DMS 273 treated with DMSO at 0.1 percent for 48 hours (cell line): Measurements from ENCODE around the gene RBM4.
"Not testable (repeated sequence)": the region's sequence is repeated elsewhere in the genome, so short reads cannot be mapped to it uniquely, and the experiment has no call there.

Experiments used
- DNase-seq: peaks from one replicate; lab custom pipeline; 2025; lab: John Stamatoyannopoulos, UW

RBM4 gene, protein sequence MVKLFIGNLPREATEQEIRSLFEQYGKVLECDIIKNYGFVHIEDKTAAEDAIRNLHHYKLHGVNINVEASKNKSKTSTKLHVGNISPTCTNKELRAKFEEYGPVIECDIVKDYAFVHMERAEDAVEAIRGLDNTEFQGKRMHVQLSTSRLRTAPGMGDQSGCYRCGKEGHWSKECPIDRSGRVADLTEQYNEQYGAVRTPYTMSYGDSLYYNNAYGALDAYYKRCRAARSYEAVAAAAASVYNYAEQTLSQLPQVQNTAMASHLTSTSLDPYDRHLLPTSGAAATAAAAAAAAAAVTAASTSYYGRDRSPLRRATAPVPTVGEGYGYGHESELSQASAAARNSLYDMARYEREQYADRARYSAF

DNA sequence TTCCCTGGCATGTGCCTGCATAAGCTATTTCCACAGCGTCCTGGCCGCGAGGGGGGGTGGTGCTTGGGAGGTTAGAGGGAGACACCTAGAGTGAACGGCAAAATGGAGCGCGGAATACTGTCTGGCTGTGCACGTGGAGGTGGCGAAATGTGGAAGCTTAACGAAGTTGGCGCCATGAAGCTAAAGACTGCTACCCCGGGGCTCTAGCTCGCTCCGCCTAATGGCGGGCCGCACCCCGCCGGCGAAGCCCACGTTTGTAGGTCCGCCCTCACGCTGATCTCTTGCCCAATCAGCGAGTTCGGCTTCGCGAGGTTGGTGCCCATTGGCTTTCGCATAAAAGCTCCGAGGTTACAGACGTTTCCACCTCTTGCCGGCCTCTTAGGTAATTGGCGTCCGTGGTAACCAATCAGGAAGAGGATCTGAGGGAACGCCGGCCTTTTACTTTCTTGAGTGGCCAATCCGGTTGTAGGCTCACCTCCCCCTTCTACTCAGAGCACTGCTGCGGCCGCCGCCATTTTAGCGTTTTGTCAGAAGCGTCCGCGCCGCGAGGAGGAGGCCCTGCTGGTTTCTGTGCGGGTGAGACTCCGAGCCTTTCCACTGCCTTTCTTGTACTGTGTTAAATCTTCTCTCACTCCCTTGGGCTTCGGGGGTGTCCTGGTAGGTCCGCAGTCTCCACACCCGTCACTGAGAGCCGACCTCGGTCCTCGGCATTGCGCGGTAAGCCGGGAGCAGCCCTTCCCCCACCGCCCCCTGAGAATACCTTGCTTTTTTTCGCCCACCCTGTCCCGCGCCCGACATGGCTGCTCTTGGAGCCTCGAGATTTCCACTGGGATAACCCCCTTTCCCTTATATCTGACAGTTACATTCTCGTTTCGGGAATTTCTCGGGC is at the start of gene RBM4:
TSS of gene RBM4 (plus strand) at position 527 of the 889 bp plus-strand sequence. CDS start 1,009 bp downstream, outside the sequence.
- peak; percentile 98 for DNase-seq

DNA sequence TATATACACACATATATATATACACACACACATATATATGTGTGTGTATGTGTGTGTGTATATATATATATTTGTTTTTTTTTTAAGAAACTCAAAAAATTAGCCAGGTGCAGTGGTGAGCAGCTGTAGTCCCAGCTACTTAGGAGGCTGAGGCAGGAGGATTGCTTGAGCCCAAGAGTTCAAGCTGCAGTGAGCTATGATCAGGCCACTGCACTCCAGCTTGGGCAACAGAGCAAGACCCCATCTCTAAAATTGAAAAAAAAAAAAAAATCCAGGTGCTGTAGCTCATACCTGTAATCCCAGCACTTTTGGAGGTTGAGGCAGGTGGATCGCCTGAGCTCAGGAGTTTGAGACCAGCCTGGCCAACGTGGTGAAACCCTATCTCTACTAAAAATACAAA is 49.2 kb upstream of the RBM4 start:
- DNase-seq = not testable (repeated sequence)

DNA sequence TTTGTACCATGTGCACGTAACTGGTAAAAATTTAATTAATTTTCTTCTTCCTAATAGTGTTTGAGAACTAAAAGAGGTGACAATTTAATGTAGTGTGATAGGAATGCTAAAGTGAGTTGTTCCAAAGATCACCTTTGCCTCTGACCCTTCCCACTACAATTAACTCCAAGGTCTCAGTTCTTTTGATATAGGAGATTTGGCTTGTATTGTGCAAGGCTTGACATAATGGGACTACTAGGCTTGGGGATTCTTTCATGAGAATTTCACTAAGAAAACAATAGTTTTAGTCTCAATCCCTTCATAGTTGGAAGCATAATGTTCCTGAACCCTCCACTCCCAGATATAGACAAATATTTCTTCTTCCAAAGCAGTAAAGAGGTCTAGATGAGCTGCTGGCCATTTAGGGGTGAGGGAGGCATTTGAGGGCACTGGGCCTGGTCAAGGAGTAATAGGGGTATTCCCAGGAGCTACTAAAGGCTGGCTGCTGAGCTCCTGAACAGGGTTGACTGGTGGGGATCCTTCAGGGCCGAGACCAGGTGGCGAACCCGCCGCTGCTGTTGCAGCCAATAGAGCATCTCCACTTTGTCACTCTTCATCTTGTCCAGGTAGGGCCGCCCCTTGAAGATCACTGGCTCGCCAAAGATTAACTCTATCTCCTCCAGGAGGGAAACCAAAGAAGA is 48.4 kb upstream of the RBM4 start:
- DNase-seq = no peak

DNA sequence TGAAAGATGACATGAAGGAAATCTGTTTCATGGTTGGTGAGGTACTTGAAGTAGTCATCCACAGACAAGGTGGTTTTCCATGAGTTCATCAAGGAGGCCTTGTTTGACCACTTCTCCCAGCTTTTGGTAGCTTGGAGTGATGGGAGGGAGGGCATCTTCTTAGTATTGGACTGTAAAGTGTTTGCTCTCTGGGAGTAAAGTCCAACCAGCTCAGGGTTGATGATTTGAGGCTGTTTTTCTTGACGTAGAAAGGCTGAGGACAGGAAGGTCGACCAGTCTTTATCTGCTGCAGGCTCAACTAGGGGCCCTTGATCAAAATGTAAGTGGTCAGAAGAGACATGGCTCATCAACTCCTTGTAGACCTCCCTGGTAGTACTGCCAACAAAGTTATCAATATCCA is 47.3 kb upstream of the RBM4 start:
- DNase-seq = no peak

DNA sequence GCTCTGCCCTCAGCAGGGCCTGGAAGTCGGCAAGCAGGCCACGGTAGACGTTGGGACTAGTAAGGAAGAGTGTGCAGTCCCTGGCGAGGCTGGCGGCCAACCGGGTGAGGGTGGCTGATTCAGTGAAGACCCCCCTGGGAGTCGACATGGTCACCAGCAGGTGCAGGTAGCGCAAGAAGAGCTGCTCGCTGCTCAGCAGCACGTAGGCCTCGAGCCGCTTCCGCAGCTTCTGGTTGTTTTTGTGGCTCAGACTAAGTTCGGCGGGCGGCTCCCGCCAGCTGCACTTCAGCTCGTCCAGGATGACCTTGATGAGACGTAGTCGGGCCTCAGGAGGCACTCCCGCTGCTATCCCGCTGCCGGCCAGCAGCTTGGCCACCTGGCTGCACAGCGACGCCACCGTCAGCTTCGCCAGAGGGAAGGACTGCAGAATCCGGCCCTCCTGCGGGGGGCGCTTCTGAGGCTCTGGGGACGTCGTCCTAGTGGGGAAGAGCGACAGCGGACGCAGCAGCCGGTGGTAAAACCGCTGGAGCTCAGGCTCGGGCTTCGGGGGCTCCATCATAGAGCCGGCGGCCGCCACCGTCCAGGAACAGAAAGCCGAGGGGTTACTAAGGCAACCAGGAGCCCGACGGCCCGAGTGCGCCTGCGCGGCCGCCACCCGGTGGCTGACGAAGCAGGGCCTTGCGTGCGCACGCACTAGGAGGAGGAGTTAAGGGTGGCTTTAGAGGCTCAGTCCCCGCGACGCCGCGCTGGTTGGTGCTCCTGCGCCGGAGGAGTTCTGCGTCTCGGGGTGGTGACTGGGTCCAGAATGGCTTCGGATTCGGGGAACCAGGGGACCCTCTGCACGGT is 45.8 kb upstream of the RBM4 start, which contains the start of the genes CCDC87 and CCS:
TSS of gene CCDC87 (minus strand) at position 607 of the 846 bp plus-strand sequence. CDS start at position 559, 48 bp downstream.
TSS of gene CCS (plus strand) at position 729 of the 846 bp plus-strand sequence. CDS start at position 806, 77 bp downstream.
- DNase-seq = peak; percentile 81

DNA sequence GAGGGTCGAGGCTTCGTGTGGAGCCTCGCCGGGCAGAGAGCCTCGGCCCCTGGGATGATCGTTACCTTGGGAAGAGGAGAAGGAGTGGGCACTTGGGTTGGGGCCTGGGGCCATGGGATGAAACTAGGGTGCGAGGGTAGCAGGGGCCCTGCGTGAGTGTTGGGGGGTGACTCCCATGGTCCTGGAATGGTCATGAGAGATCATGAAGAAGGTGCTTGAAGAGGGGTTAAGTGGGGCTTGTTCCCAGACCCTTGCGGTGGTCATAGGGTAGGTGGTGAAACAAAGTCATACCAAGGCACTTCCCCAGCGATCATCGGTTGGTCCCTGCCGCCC is 45.2 kb upstream of the RBM4 start:
- DNase-seq = no peak

DNA sequence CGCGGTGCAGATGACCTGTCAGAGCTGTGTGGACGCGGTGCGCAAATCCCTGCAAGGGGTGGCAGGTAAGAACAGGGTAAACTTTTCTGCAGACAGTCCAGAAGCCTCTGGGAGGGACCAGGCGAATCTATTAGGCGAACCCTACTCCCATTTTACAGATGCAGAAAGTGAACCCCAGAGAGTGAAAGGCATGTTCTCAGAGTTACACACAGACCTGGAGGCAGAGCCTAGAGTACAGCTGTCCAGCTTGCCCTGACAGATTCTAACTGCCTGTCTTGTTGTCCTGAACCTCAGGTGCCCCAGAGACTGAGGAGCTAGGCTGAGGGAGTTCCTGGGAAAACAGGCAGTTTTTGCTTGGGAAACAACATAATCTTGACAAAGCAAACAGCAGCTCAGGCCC is 44.9 kb upstream of the RBM4 start:
- DNase-seq = no peak

DNA sequence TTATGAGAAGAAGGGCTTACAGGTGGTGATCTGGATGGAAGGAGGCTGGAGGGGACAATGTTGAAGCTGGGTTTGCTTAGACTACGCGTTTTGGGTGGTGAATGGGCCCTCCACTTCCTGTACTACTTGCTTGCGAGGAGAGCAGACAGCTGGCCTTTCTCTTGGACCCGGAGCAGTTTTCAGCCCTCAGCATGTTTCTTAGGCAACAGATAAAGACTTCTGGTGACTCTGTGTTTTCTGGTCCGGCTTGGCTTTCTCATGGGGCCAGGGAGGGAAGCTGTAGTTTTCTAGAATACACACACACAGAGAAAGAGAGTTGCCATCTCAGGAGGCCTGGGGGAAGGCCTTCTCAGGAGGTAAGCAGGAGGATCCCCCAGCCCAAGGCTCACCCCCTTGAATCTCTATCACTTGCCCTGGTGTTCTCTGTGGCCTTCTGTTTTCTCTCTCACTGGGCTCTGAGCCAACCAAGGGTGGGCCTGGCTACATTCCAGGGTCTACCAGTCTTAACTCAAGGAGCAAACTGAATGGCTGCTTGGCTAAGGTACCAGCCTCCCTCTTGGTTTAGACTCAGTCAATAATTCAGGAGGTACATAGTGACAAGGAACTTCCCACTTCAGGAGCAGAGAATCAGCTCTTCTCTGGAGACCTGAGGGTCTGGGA is 43.1 kb upstream of the RBM4 start:
- no peak for DNase-seq

DNA sequence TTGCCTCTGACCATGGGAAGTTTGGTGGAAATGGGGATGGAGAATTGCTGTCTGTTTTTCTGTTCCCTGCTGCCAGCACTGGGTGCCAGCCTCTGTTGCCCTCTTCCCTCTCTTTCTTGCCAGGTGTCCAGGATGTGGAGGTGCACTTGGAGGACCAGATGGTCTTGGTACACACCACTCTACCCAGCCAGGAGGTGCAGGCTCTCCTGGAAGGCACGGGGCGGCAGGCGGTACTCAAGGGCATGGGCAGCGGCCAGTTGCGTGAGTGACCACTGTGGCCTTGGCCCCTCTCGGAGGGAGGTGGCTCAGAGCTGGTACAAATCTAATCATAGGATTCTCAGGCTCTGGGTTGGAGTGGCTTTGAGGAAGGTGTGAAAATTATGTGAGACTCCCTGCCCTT is 39.5 kb upstream of the RBM4 start:
- no peak for DNase-seq

DNA sequence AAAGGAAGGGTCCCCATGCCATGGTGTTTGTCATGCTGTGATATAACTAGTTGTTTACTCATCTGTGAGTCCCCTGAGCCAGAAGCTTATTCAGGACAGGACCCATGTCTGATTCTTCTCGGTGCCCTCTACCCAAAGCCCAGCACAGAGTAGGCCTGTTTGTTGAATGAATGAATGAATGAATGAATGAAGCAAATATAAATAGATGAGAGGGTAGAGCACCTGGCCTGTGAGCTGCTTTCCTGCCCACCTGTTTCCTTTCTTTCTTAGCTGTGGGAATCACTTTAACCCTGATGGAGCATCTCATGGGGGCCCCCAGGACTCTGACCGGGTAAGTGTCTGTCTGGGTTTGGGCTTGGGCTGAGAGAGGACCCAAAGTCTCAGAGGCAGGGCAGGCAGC is 38.3 kb upstream of the RBM4 start:
- DNase-seq = no peak

DNA sequence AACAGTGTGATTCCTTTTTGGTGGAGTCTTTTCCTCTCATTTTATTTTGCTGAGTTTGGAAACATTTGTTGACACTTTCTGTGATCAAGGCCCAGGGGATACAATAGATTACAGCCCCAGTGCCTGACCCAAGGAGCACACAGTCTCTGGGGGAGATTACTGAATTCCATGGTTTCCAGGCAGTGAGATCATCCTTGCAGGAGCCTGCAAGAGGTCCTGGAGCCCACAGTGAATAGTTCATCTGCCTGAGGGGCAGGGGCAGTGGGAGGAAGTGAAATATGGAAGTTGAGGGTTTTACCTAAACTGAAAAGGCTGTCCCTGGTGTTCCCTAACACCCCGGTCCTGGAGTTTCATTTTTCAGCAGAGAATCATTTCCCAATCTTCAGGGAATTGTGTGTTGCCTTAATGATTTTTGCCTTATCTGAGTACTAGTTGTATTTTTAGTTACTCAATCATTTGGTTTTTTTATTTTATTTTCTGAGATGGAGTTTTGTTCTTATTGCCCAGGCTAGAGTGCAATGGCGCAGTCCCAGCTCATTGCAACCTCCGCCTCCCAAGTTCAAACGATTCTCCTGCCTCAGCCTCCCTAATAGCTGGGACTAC is 37.8 kb upstream of the RBM4 start:
- no peak for DNase-seq

DNA sequence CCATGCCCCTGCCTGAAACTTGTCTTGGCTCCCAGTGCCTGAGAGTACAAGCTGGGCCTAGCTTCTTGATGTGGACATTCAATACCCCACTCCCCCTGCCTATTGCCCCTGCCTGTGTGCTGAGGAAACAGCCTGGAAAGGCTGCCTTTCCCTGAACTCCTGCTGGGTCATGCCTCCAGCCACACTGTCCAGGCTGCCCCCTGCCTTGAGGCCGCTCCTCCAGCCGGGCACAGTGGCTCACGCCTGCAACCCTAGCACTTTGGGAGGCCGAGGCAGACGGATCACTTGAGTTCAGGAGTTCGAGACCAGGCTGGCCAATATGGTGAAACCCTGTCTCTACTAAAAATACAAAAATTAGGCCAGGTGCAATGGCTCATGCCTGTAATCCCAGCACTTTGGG is 35.4 kb upstream of the RBM4 start:
- DNase-seq = no peak

DNA sequence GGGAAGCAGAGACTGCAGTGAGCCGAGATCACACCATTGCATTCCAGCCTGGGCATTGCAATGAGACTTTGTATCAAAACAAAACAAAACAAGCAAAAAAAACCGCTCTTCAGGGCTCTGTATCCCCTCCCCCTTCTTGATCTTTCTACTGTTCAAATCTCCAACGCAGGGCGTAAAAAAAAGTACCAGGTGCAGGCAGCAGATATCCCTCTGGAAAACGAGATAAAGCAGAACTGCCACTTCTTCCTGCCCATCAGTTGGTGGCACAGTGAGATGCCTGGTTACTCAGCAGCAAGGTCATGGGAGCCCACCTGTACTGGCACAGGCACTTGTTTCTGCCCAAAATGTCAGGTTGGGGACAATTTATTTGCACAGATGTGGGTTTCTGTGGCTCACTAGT is 34.3 kb upstream of the RBM4 start:
- DNase-seq = no peak

DNA sequence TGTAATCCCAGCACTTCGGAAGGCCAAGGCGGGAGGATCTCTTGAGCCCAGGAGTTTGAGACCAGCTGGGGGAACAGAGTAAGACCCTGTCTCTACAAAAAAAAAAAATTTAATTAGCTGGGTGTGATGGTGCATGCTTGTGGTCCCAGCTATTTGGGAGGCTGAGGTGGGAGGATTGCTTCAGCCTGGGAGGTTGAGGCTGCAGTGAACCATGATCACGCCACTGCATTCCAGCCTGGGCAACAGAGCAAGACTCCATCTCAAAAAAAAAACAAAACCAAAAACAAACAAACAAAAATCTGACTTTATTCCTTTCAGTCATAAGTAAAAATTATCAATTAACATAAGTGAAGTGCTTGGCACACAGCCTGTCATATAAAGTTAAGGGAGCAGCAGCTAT is 31.9 kb upstream of the RBM4 start:
- DNase-seq = not testable (repeated sequence)

DNA sequence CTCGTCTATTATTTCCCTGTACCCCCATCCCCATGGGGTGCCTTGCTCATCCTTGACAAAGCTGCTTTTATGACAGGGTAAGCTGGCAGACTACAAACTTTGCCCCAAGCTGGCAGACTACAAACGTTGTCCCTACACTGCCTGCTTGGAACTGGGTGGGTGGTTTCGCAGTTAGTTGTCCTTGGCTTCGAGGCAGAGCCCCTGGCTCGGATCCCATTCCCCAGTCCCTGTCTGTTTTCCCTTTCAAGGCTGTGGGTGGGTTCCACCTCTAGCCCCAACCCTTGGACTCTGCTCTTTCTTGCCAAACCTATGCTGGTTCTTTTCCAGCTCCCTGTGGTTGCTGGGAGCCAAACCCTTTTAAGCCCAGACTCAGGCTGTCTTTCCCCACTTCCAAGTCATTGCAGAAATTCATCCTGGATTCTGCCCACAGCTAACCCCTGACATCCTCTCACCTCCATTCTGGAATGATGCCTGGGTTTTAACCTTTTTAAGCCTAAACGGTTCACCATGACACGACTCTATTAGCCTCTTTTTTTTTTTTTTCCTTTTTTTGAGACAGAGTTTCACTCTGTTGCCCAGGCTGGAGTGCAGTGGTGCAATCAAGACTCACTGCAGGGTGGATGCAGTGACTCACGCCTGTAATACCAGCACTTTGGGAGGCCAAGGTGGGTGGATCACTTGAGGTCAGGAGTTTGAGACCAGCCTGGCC is 31.2 kb upstream of the RBM4 start:
- DNase-seq = no peak

DNA sequence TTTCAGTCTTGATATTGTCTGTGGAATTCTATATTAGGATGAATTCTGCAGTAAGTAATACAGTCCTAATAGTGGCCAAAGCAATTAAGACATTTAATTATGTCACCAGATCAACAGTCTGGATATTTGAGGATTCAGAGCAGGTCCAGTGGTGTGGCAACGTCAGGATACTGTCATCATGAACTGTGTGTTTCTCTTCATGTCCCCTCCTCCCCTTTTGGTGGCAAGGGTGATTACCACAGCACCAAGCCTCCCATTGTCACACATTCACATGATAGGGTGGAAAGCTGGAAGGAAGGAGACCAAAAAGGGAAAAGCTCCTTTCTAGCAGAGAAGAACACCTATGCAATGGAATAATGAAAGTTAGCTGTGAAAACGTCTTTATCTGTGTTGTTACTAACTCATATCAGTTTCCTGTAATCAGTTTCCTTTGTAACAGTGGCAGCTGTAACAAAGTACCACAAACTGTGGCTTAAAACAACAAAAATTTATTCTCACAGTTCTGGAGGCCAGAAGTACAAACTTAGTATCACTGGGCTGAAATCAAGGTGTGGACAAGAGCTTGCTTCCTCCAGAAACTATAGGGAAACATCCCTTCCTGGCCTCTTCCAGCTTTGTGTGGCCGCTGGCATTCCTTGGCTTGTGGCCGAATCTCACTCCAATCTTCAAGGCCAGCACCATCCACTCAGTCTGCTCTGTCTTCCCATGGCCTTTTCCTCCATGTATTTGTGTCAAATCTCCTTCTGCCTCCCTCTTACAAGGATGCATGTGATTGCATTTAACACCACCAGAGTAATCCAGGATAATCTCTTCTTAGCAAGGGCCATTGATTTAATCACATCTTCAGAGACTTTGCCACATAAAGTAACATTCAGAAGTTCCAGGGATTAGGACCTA is 28.5 kb upstream of the RBM4 start:
- no peak for DNase-seq

DNA sequence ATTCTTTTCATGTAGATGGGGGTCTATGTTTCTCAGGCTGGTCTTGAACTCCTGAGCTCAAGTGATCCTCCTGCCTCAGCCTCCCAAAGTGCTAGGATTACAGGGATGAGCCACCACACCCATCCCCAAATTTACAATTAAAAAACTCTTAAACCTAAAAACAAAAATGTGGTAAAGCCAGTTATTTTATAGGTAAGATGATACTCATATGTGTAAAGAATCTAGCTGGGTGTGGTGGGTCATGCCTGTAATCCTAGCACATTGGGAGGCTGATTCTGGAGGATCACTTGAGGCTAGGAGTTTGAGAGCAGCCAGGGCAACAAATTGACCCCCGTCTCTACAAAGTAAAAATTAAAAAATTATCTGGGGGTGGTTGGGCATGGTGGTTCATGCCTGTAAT is 26.0 kb upstream of the RBM4 start:
- DNase-seq = no peak

DNA sequence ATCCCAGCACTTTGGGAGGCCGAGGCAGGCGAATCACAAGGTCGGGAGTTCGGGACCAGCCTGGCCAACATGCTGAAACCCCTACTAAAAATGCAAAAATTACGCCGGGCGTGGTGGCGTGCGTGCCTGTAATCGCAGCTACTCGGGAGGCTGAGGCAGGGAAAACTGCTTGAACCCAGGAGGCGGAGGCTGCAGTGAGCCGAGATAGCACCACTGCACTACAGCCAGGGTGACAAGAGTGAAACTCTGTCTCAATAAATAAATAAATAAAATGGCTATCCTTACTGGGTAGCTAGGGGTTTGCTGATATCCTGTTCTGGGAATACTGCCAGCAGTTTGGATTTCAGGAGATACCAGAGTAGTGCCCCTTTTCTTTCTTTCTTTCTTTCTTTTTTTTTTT is 24.4 kb upstream of the RBM4 start:
- DNase-seq = no peak
